Epidermal melanocyte (primary cell): ENCODE measurements around the gene POLG2.
"Not testable (repeated sequence)": the region's sequence is repeated elsewhere in the genome, so short reads cannot be mapped to it uniquely, and the experiment has no call there.

ENCODE experiments used
- DNase-seq: peaks from one replicate; pipeline ENCODE4 v3.0.0; 2011; ENCODE audit warnings: low spot score; ENCODE audit not compliant: insufficient read length

The POLG2 gene

DNA sequence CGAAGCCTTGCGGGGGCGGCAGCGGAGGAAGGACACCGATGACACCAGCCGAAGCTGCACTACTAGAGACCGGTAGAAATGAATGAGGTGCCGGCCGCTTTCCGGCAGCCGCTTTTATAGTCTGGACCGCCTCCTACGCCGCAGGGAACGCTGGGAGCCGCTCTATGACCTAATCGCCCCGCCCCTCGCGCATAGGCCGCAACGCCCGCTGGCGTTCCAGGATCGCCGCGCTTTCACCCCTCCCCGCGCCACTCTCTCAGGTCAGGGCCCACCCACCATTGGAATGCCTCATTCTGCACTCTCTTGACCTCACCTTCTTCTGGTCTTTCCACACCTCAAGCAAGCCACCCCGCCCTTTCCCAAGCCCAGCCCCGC is 9.3 kb upstream of the POLG2 start, which contains the start of gene DDX5:
Gene DDX5, minus strand, starts transcription at position 89 of the 375 bp plus-strand sequence. CDS start 170 bp downstream, outside the sequence.
- peak; percentile 66 for DNase-seq

DNA sequence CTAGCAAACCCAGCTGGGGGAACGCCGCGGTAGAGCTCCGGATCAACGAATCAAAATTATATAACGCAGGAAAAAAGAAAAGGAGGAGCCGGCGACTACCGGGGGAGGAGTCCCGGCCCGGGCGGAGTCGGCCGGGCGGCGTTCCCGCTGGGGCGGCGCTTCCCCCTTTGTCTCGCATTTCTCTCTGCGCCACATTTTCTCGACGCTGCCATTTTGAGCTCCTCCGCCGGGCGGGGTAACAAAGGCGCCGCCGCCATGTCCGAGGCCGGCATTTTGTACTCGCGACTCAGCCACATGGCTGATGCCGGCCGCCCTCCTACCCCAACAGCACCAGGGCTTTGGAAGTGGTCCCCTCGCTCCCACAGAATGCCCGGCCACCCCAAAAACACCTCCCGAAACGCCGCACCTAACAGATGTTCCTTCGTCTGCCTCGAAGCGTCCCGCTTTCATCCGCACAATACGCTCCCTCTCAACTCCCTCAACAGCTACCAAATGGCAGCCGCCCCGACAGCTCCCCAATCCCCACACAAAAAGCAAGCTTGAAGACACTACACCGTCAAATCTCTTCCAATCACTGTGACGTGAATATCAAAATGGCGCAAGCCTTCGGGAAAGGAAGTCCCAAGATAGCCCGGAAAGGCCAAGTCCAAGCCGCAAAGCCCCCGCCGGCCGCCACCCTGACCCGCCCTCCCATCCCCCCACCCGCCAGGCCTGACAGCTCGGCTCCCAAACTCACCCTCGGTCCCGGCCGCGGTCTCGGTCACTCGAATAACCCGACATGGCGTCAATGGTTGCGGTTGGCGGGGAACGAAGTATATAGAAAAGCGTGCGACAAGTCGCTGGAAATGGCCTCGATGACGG is 8.7 kb upstream of the POLG2 start:
- peak; percentile 59 for DNase-seq

DNA sequence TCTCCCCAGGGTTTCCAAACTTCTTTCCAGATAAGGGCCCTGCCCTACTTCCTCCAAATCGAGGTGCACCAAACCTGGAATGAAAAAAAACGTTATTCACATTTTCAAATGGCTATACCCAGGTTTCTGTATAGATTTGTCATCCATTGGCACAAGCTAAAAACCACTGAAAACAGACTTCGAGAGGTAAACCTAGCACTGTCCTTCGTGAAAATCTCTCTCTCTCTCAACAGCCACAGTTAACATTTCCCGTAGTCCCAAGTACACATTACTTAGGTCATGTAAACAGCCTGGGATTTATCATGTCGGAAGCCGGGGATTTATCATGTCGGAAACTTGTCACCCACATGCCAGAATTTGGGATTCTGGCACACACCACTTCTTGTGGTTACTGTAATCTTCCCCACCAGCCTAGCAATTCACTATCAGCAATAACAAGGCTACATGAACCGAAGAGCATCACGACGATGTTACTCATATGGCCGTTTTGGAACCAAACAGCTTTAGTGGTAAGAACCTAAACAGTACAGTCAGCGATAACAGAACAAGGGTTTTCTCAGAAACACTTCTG is 8.0 kb upstream of the POLG2 start:
- DNase-seq = no peak

DNA sequence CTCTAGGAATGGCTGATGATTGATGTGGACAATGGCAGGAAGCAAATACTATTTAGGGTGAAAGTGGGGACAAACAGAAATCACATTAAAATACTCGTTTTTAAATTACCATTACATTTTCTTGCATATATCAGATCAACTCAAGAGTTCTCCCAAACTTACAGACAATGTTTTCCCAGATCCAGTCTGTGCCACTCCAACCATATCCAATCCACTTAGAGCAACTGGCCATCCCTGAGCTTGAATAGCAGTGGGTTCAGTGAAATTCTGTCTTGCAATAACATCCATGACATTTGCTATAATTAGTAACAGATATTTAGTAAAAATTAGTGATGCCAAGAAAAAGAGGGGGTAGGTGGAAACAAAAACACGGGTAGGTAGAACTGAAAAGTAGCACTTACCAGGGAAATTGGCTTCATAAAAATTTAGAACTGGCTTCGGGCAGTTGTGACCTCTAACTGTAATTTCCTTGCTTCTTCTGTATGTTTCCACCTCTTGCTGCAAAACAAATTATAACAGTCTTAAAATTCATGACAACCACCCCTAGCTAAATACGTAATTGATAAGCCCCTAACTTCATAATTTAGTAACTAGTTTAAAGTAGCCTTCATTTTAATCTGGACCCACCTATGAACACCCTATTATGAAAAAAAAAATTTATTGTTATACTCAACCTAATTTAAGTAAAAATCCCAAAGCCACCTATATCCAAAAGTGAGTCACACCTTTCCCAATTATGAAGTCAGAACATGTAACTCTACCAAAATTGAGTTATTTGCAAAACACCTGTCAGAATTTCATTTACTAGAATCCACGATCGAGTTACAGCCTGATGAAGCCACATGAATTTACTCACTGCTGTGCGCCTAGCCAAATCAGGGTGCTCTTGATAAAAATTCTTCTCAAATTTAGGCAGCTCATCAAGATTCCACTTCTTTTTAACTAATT is 7.2 kb upstream of the POLG2 start:
- no peak for DNase-seq

DNA sequence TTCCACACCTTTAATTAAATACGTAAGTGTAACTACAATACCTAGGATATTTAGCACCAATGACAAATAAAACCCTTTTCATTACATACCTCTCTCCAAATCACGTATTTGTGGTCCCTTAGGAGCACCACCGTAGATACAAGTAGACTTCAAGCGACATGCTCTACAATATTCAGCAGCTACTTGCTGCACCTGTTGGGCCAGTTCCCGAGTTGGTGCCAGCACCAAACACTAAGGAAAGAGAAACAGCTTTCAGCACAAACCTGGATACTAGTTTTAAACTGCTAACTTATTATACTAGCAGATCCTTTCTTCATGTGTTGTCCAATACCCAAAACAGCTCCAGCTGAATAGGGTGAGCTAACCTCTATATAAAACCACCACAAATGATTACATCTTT is 6.5 kb upstream of the POLG2 start:
- no peak for DNase-seq

DNA sequence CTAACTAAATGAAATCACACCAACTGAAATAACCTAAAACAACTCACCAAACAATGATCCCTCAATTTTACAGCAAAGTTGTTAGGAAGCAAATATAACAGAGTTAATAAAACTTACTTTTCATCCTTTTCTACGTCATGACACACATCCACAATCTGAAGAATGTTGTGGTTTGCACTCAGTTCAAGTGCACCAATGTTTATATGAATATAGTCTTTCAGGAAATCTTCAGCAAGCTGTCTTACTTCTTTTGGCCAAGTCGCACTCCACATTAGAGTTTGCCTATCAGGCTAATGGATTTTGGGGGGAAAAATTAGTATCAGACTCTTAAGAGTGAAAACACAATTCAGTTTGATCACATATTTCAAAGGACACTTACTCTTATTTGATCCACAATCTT is 6.0 kb upstream of the POLG2 start:
- DNase-seq = no peak

DNA sequence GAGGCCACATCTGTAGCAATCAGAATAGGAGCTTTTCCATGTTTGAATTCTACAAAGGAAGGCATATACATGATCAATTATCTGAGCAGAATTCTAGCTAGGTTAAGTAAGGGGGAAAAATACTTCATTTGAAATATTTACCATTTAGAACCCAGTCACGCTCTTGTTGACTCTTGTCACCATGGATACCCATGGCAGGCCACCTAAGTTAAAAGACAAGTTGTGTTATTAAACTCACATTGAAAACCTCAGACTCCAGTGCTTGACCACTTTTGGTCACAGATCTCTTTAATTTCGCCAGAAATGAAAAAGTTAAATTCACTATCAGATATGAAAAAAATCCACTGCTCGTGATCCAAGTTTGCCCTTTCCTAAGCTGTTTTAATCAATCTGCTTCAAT is 5.2 kb upstream of the POLG2 start:
- DNase-seq = no peak

DNA sequence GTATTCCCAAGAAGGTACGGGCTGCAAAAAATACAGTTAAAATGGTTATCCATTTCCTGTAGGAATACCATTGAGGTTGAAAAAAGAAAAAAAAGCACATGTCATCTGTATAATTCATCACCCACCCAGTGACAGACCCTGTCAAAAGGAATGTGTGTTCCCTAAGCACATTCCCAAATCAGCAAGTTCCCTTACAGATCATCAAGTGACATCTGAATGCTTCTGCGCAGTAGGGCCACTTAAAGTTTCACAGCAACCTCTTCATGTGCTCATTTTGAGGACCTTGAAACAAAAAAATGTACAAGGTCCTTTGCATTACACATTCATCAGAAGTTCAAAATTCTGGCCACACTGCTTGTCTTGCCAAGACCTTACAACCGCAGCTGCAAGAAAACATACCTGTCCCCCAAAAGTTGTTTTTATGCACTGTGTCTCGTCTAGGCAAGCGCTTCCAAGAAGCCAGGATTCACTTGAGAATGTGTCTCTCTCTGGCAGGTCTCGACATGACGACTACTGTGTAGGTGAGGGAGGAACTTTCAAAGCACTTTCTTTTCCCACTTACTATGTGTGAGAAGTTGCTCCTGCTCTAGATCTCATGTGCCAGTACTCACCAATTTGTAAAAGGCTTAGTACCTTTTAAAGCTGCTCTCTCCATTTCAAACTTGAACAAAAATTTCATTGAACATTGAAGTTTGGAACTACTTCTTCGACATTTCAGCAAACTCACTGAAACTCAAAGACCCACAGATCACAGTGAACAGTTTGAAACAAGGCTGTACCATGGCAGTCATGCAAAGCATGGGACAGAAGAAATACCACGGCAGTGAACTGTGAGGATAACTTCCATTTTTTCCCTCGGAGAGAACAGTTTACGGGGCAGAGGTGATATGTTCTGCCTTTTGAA is 4.3 kb upstream of the POLG2 start:
- no peak for DNase-seq

DNA sequence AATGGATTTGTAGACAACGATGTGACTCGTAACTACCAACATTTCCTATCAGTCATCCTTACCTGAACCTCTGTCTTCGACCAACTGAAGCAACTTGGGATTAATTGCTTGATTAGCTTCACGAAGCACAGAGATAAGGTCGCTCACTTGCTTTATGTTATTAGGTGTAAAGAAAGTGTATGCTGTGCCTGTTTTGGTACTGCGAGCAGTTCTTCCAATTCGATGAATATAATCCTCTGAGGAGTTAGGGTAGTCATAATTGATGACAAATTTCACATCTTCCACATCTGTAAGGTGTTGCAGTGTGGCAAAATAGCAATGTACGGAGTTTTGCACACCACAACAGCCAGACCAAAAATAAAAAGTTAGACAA is 3.6 kb upstream of the POLG2 start:
- no peak for DNase-seq

DNA sequence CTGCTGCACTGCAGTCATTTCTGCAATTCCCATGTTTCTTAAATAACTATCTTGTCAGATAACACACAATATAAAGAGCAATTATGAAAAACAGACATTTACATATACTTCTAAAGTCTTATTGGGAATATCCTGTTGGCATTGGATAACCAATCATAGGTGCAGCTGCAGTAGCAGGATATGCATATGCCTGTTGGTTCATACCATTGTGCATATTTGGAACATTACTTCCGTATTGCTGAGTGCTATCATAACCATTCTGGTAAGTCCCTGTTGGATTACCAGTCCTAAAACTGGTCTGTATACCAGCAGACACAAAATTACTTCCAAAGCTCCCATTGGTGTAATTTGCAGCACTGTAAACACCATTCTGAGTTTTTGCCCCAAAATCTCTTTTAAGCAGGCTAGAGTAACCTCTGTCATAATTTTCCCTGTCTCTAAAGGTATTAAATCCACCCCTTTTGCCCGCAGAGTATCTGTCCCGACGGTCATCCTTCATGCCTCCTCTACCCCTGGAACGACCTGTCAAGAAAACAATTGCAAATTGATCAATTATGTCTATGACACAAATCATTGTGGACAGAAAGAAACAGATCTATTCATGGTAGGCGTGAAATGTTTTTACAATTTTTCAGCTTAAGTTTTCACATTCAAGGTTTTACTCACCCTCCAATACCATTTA is 3.1 kb upstream of the POLG2 start:
- no peak for DNase-seq

DNA sequence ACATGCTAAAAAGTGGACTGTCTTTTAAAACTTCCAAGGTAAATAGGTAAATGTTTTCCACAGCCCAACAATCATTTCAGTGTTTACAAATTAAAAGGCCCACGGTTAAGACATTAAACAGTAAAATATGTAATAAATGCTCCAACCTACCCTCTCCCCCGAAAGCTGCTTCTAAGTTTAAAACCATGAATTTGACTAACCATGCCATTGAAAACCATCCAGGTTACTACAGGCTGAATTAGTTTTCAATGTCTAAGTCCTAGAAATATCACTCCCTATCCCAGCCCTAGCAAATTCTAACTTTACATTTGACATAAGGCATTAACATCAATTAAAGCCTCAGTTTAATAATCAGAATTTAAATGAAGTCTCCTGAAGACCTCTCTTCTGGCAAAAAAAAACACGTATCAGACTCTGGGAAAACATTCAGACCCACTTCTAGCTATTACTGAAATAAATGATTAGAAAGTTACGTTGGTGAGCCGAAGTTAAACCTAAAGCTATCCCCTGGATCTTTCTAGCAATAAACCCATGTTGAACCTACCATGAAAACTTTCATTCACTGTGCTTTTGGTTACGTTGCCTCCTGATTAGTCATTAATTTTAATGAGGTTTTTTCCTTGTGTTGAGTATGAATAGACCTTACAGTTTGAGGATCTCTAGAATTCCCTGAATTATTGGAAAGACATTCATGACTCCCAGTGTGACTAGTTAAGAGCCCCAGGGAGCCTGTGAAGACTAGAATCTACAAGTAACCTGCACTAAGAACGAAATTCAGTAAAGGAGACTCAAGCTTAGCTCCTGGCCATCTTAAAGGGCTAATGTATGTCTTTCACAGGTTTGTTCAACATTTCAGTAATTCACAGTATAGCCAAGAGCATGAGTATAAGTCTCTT is 1.7 kb upstream of the POLG2 start:
- no peak for DNase-seq

DNA sequence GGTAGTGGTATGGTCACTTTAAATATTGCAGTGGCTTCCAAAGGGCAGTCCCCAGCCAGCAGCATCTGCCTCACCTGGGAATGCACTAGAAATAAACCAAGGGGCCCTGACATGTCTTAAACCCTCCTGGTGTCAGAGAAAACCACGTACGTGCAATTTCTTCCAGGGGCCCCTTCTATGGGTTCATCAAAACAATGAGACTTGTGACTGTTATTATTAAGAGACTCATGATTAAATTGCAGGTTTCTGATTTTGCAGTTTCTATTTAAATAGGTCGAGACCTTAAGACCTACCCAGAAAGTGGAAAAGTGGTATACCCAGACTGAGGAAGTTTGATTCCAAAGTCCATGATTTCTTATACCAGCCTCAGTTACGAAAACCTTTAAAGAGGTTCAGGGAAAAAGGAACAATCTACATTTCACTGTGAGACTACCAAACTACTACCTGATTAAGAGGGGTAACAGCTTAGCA is 746 bp upstream of the POLG2 start:
- DNase-seq = no peak

DNA sequence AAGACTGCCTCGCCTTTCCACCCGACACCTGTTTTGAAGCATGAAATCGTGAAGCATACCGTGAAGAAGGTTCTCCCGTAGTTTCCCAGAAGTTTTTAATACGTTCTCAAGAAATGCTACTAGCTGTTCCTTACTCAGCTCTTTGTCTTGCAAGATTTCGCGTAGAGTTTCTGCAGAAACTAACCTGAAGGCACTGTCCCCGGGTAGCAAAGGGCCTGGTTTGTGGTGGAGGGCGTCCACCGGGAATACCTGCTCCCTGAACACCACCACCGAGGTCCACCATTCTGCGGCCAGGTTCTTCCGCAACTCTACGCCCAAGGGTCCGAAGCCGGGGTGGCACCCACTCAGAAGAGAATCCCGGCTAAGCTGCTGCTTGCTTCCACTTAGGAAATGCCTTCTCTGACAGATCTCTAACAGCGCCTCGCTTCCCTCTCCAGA is 487 bp downstream of the POLG2 start:
- DNase-seq = no peak

DNA sequence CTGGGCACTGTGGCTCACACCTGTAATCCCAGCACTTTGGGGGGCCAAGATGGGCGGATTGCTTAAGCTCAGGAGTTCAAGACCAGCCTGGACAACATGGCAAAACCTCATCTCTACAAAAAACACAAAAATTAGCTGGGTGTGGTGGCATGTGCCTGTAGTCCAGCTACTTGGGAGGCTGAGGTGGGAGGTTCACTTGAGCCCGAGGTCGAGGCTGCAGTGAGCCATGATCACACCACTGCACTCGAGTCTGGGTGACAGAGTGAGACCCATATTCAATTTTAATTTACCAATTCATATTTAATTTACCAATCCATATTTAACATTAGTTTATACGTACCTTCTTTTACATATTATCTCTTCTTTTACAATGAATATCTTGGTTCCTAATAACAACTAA is 1.6 kb downstream of the POLG2 start:
- not testable (repeated sequence) for DNase-seq

DNA sequence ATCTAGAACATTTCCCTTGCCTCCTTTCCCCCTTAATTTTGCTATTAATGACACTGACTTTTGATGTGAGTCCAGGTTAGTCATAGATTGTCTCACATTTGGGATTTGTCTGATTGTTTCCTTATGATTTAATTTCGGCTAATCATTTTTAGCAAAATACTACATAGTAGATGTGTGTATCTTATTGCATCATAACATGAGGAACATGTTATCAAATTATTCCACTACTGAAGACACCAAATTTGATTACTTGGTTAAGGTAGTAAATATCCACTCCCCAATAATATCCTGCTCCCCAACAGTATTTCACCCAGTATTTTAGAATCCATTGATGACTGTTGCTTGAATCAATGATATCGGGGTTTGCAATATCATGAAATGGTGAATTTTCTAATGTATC is 2.7 kb downstream of the POLG2 start:
- DNase-seq = no peak

DNA sequence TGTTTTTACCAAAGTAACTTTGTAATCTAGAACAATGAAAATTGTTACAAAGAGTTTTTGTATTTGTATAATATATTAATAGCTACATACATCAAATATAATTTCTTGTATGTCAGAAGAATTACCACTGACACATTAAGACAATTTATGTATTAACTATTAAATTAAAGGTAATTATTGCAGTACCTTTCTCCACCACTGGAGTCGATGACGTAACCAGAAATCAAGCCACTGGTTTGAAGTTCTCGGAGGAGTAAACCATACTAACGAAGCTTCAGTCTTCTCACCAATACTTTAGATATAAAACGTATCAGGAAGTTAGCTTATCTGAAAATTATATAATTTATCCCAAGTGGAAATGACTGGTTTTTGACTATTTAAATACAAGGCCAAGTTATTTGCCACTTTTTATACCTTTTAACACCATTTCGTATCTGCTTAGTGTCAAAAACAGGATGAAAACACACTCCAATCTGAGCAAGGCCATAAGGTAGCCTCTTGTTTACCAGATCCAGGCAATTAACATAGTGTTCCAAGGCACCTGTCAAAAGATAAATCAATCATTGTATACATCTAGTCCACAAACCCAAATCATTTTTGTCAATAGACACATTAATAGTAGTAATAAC is 4.3 kb downstream of the POLG2 start:
- DNase-seq = no peak

DNA sequence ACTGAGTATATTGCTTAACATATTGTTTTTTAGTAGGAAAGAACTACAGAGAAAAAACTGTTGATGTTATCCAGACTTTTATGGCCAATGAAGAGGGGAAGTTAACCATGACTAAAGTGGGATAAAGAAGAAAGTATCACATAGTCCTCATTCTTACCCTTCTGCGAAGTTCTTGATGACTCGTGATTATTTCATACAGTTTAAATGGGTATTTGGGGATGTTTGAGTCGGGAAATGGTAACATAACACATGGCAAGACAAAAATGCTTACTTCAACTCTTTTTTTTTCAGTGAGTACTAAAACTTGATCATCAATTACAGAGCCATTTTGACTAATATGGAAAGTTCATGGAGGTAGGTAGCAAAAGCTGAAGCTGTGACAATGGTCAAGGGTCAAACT is 4.9 kb downstream of the POLG2 start:
- DNase-seq = no peak

DNA sequence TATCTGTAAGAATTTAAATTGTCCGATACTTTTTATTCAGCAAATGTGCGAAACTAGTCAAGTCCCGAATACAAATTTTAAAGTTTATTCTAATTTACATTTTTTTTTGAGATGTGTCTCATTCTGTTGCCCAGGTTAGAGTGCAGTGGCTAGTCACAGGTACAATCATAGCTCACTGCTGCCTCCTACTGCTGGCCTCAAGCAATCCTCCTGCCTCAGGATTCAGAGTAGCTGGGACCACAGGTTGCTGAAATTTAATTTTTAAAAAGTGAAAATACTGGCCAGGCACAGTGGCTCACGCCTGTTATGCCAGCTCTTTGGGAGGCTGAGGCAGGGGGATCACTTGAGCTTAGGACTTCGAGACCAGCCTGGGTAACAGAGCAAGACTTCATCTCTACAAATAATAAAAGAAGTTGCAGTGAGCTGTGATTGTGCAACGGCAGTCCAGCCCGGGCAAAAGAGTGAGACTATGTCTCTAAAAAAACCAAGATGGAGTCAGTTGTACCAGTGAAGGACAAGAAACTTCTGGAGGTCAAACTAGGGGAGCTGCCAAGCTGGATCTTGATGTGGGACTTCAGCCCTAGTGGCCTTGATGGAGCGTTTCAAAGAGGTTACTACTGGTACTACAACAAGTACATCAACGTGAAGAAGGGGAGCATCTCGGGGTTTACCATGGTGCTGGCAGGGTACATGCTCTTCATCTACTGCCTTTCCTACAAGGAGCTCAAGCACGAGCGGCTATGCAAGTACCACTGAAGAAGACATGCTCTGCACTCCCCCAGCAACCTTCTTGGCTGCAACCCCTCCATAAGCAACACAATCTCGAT is 5.6 kb downstream of the POLG2 start:
- DNase-seq = no peak
